NT2/D1 (cell line): ENCODE measurements around the gene PHB1.

Experiments
- DNase-seq: peaks from one replicate; pipeline ENCODE4 v3.0.0-alpha.2; 2011; ENCODE audit warnings: low read depth, low spot score
- H3K27me3 ChIP-seq: 2 replicates; pipeline ENCODE4 v1.6.0; 2011; ENCODE audit warnings: mild to moderate bottlenecking; ENCODE audit not compliant: insufficient read length, insufficient read depth
- H3K36me3 ChIP-seq: 2 replicates; pipeline ENCODE4 v1.6.1; 2011; ENCODE audit warnings: mild to moderate bottlenecking, low read length, mixed read lengths; ENCODE audit not compliant: insufficient read depth, insufficient read length
- H3K4me1 ChIP-seq: 2 replicates; pipeline ENCODE4 v1.5.1; 2011; ENCODE audit not compliant: insufficient read depth, insufficient read length
- H3K4me3 ChIP-seq: 2 replicates; pipeline ENCODE4 v1.5.1; 2011; ENCODE audit warnings: low read depth; ENCODE audit not compliant: insufficient read length
- H3K9ac ChIP-seq: 2 replicates; pipeline ENCODE4 v1.6.0; 2011; ENCODE audit warnings: low read depth; ENCODE audit not compliant: insufficient read length
- H3K9me3 ChIP-seq: 2 replicates; pipeline ENCODE4 v1.5.1; 2011; ENCODE audit warnings: mild to moderate bottlenecking, low read length; ENCODE audit not compliant: insufficient read depth
- SUZ12 ChIP-seq: IDR thresholded peaks from 2 replicates; pipeline ENCODE4 v1.6.1; 2011; ENCODE audit not compliant: insufficient read length, insufficient read depth; ENCODE audit errors: extremely low read depth
- YY1 ChIP-seq: IDR thresholded peaks from 2 replicates; pipeline ENCODE4 v1.6.1; 2011; ENCODE audit not compliant: insufficient read length, insufficient read depth
- ZNF274 ChIP-seq: IDR thresholded peaks from 2 replicates; pipeline ENCODE4 v1.6.1; 2011; ENCODE audit warnings: mild to moderate bottlenecking, low read depth, low read length

Gene PHB1

DNA sequence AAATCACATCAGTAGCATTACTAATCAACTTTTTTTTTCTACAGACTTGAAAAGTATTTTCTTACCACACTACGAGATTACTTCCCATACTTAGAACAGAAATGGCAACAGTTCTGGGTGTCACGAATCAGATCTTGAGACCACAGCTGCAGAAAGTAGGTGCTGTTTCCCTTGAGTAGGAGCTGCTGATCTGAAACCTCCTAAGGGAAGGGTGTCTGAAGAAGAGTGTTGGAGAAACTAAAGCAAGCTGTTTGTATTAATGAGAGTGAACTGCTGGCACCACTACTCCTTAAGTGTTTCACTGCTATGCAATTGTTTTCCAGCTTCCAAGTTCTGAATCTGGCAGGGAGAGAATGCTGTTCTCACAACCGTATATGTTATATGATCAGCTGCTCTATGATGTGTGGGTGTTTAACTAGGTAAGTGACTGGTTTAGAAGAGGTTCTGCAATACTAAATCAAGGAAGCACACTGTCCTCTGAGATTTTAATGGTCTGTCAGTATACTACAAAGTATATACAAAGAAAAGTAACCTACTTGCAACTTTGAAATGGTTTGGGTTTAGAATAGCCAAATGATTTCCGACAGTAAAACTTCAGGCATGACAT lies 55.9 kb downstream of the PHB1 start:
- Histone ChIP-seq H3K27me3 (no peaks in the 10 kb centered on the region), H3K4me1 (no peaks in the 10 kb centered on the region), H3K4me3 (no peak overlapping the region), H3K9me3 (no peaks in the 10 kb centered on the region), H3K9ac (no peak overlapping the region), H3K36me3 (no peaks in the 10 kb centered on the region)
- DNase-seq = no peak
- no peak for TF ChIP-seq ZNF274
- TF ChIP-seq SUZ12 = no peak
- TF ChIP-seq YY1 = no peak

DNA sequence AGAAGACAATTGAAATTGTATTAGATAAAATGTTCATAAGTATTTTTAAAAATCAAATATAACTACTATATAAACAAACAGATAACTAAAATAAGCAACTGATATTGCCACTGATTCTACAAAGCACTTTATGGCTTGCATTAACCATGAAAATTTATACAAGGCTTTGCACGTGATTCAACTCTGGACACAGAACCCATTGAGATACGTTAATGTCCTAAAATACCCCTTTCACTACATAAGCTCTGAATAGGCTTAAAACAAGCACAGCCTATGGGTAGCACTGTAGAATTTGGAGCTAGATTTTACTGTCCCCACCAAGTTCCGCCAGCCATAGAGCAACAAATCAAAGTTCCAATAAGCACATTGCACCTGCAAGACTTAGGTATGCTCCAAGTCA lies 57.2 kb downstream of the PHB1 start:
- Histone ChIP-seq H3K9ac (no peak overlapping the region), H3K4me3 (no peak overlapping the region), H3K36me3 (no peaks in the 10 kb centered on the region), H3K9me3 (peaks cover 7% of the 10 kb centered on the region; the same call in 1 of the 2 replicates), H3K27me3 (no peaks in the 10 kb centered on the region), H3K4me1 (no peaks in the 10 kb centered on the region)
- no peak for DNase-seq
- TF ChIP-seq SUZ12 (no peak), ZNF274 (no peak), YY1 (no peak)

DNA sequence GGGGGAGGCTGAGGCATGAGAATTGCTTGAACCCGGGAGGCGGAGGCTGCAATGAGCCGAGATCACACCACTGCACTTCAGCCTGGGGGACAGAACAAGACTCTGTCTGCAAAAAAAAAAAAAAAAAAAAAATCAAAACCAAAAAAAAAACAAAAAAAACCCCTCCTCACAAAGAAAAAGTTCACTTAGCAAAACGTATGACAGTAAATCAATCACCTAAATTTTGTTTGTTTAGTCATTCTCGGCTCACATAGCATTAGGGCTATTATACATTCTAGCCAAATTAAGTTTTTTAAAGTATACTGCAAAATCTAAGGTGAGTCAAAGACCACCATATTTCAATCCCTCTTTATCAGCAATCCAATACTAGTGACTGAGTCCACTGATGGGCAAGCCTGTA lies 58.4 kb downstream of the PHB1 start:
- Histone ChIP-seq H3K27me3 (no peaks in the 10 kb centered on the region), H3K4me1 (no peaks in the 10 kb centered on the region)

More for the DNA sequence above, 58.4 kb downstream of the PHB1 start:
- DNase-seq = no peak
- H3K4me3 ChIP-seq = no peak overlapping the region
- peaks cover 7% of the 10 kb centered on the region; the same call in 1 of the 2 replicates for H3K9me3 ChIP-seq
- H3K36me3 ChIP-seq = no peaks in the 10 kb centered on the region
- H3K9ac ChIP-seq = no peak overlapping the region
- TF ChIP-seq YY1 (no peak), SUZ12 (no peak), ZNF274 (no peak)
